HEK293 (cell line): ENCODE data around the gene SLC39A7.

ENCODE experiments used
- BCL11B ChIP-seq: fragments of 450-650 bp; formaldehyde crosslinking; IDR thresholded peaks from 2 replicates; pipeline ENCODE4 v1.5.1; 2016; ENCODE audit warnings: low read depth, missing biosample characterization, missing genetic modification characterization
- FEZF1 ChIP-seq: fragments of 450-650 bp; formaldehyde crosslinking; IDR thresholded peaks from 2 replicates; pipeline ENCODE4 v1.5.1; 2016; ENCODE audit warnings: missing biosample characterization, missing genetic modification characterization
- GFI1B ChIP-seq: fragments of 450-650 bp; formaldehyde crosslinking; IDR thresholded peaks from 2 replicates; pipeline ENCODE4 v1.5.1; 2016; ENCODE audit warnings: missing biosample characterization, missing genetic modification characterization
- GLI2 ChIP-seq: fragments of 450-650 bp; formaldehyde crosslinking; IDR thresholded peaks from 2 replicates; pipeline ENCODE4; 2017; ENCODE audit warnings: missing biosample characterization, missing genetic modification characterization, low read depth, borderline replicate concordance
- GLIS1 ChIP-seq: fragments of 450-650 bp; formaldehyde crosslinking; IDR thresholded peaks from 2 replicates; pipeline ENCODE4 v1.5.1; 2016; ENCODE audit warnings: missing biosample characterization, missing genetic modification characterization
- HIC1 ChIP-seq: fragments of 450-650 bp; formaldehyde crosslinking; IDR thresholded peaks from 2 replicates; pipeline ENCODE4 v1.5.1; 2016; ENCODE audit warnings: missing biosample characterization, missing genetic modification characterization
- KLF1 ChIP-seq: fragments of 450-650 bp; formaldehyde crosslinking; IDR thresholded peaks from 2 replicates; pipeline ENCODE4 v1.5.1; 2016; ENCODE audit warnings: missing biosample characterization, missing genetic modification characterization
- KLF16 ChIP-seq: fragments of 450-650 bp; formaldehyde crosslinking; IDR thresholded peaks from 2 replicates; pipeline ENCODE4 v1.5.1; 2017; ENCODE audit warnings: missing biosample characterization, missing genetic modification characterization
- SP7 ChIP-seq: fragments of 450-650 bp; formaldehyde crosslinking; IDR thresholded peaks from 2 replicates; pipeline ENCODE4 v1.5.1; 2016; ENCODE audit warnings: missing biosample characterization, missing genetic modification characterization
- ZBTB7A ChIP-seq: fragments of 450-650 bp; formaldehyde crosslinking; IDR thresholded peaks from 2 replicates; pipeline ENCODE4 v1.5.1; 2016; ENCODE audit warnings: low read depth, missing biosample characterization, missing genetic modification characterization
- ZFHX2 ChIP-seq: fragments of 450-650 bp; formaldehyde crosslinking; conservative IDR thresholded peaks from 2 replicates; pipeline ENCODE4 v1.5.1; 2016; ENCODE audit warnings: missing biosample characterization, missing genetic modification characterization
- ZNF121 ChIP-seq: fragments of 450-650 bp; formaldehyde crosslinking; IDR thresholded peaks from 2 replicates; pipeline ENCODE4 v1.5.1; 2016; ENCODE audit warnings: missing biosample characterization, missing genetic modification characterization
- ZNF140 ChIP-seq: fragments of 450-650 bp; formaldehyde crosslinking; IDR thresholded peaks from 2 replicates; pipeline ENCODE4 v1.5.1; 2016; ENCODE audit warnings: missing biosample characterization, missing genetic modification characterization
- ZNF16 ChIP-seq: fragments of 450-650 bp; formaldehyde crosslinking; IDR thresholded peaks from 2 replicates; pipeline ENCODE4 v1.5.1; 2016; ENCODE audit warnings: low read depth, missing biosample characterization, missing genetic modification characterization
- ZNF202 ChIP-seq: fragments of 450-650 bp; formaldehyde crosslinking; IDR thresholded peaks from 2 replicates; pipeline ENCODE4 v1.5.1; 2016; ENCODE audit warnings: missing biosample characterization, missing genetic modification characterization, borderline replicate concordance
- ZNF214 ChIP-seq: fragments of 450-650 bp; formaldehyde crosslinking; IDR thresholded peaks from 2 replicates; pipeline ENCODE4 v1.5.1; 2017; ENCODE audit warnings: missing biosample characterization, mild to moderate bottlenecking, missing genetic modification characterization, borderline replicate concordance
- ZNF302 ChIP-seq: fragments of 450-650 bp; formaldehyde crosslinking; IDR thresholded peaks from 2 replicates; pipeline ENCODE4 v1.5.1; 2016; ENCODE audit warnings: missing biosample characterization, missing genetic modification characterization, low read depth
- ZNF324 ChIP-seq: fragments of 450-650 bp; formaldehyde crosslinking; IDR thresholded peaks from 2 replicates; pipeline ENCODE4 v1.5.1; 2016; ENCODE audit warnings: missing biosample characterization, missing genetic modification characterization
- ZNF335 ChIP-seq: fragments of 450-650 bp; formaldehyde crosslinking; conservative IDR thresholded peaks from 2 replicates; pipeline ENCODE4 v1.5.1; 2016; ENCODE audit warnings: missing biosample characterization, missing genetic modification characterization
- ZNF391 ChIP-seq: fragments of 450-650 bp; formaldehyde crosslinking; IDR thresholded peaks from 2 replicates; pipeline ENCODE4 v1.5.1; 2016; ENCODE audit warnings: low read depth, missing biosample characterization, missing genetic modification characterization, borderline replicate concordance
- ZNF404 ChIP-seq: fragments of 450-650 bp; formaldehyde crosslinking; IDR thresholded peaks from 2 replicates; pipeline ENCODE4 v1.5.1; 2017; ENCODE audit warnings: missing biosample characterization, missing genetic modification characterization
- ZNF426 ChIP-seq: fragments of 450-650 bp; formaldehyde crosslinking; IDR thresholded peaks from 2 replicates; pipeline ENCODE4 v1.5.1; 2017; ENCODE audit warnings: missing biosample characterization, missing genetic modification characterization, mild to moderate bottlenecking, inconsistent platforms, moderate library complexity
- ZNF514 ChIP-seq: fragments of 450-650 bp; formaldehyde crosslinking; IDR thresholded peaks from 2 replicates; pipeline ENCODE4 v1.5.1; 2016; ENCODE audit warnings: missing biosample characterization, missing genetic modification characterization
- ZNF549 ChIP-seq: fragments of 450-650 bp; IDR thresholded peaks from 2 replicates; pipeline ENCODE4 v1.5.1; 2018; ENCODE audit warnings: missing biosample characterization, missing genetic modification characterization, mild to moderate bottlenecking, inconsistent platforms, moderate library complexity
- ZNF561 ChIP-seq: fragments of 450-650 bp; IDR thresholded peaks from 2 replicates; pipeline ENCODE4 v1.5.1; 2018; ENCODE audit warnings: missing biosample characterization, missing genetic modification characterization, borderline replicate concordance
- ZNF610 ChIP-seq: fragments of 450-650 bp; formaldehyde crosslinking; IDR thresholded peaks from 2 replicates; pipeline ENCODE4 v1.5.1; 2016; ENCODE audit warnings: missing biosample characterization, missing genetic modification characterization, borderline replicate concordance
- ZNF624 ChIP-seq: fragments of 450-650 bp; formaldehyde crosslinking; IDR thresholded peaks from 2 replicates; pipeline ENCODE4 v1.5.1; 2017; ENCODE audit warnings: missing biosample characterization, missing genetic modification characterization
- ZNF654 ChIP-seq: fragments of 450-650 bp; formaldehyde crosslinking; IDR thresholded peaks from 2 replicates; pipeline ENCODE4 v1.5.1; 2016; ENCODE audit warnings: low read depth, missing biosample characterization, missing genetic modification characterization
- ZNF658 ChIP-seq: fragments of 450-650 bp; formaldehyde crosslinking; IDR thresholded peaks from 2 replicates; pipeline ENCODE4; 2016; ENCODE audit warnings: missing biosample characterization, missing genetic modification characterization
- ZNF707 ChIP-seq: fragments of 450-650 bp; formaldehyde crosslinking; IDR thresholded peaks from 2 replicates; pipeline ENCODE4 v1.5.1; 2016; ENCODE audit warnings: missing biosample characterization, missing genetic modification characterization
- ZNF747 ChIP-seq: fragments of 450-650 bp; formaldehyde crosslinking; IDR thresholded peaks from 2 replicates; pipeline ENCODE4 v1.5.1; 2016; ENCODE audit warnings: missing biosample characterization, missing genetic modification characterization
- ZNF785 ChIP-seq: fragments of 450-650 bp; formaldehyde crosslinking; IDR thresholded peaks from 2 replicates; pipeline ENCODE4 v1.5.1; 2016; ENCODE audit warnings: missing biosample characterization, missing genetic modification characterization
- TF ChIP-seq, protein P1 (sequence below): fragments of 450-650 bp; formaldehyde crosslinking; IDR thresholded peaks from 2 replicates; pipeline ENCODE4 v1.5.1; 2016; ENCODE audit warnings: missing biosample characterization, missing genetic modification characterization
- TF ChIP-seq, protein P2 (sequence below): fragments of 450-650 bp; formaldehyde crosslinking; optimal IDR thresholded peaks from 2 replicates; pipeline ENCODE3; 2016; ENCODE audit warnings: missing biosample characterization, mild to moderate bottlenecking, missing genetic modification characterization
- TF ChIP-seq, protein P3 (sequence below): fragments of 450-650 bp; formaldehyde crosslinking; IDR thresholded peaks from 2 replicates; pipeline ENCODE4 v1.5.1; 2016; ENCODE audit warnings: missing biosample characterization, missing genetic modification characterization

SLC39A7 gene

GRCh38 chr6:33161354-33162331 lies 39.0 kb upstream of the SLC39A7 start (continued):
- no peak for TF ChIP-seq ZNF324 (tag by site-specific recombination)
- TF ChIP-seq ZNF610, result 0 out of 2 replicates have a peak, but pooled peaks have one; percentile 17
- no peak; the same call in 1 of the 2 replicates for TF ChIP-seq KLF1 (tag by site-specific recombination)
- no peak for TF ChIP-seq GLIS1 (tag by site-specific recombination)
- TF ChIP-seq HIC1 (tag by site-specific recombination), result peak; percentile 60; the same call in 1 of the 2 replicates
- TF ChIP-seq ZNF121, result no peak
- TF ChIP-seq ZNF549 (tag by site-specific recombination), result no peak
- TF ChIP-seq ZNF202, result no peak
- TF ChIP-seq ZNF302, result no peak
- TF ChIP-seq ZNF654 (tag by site-specific recombination), result peak; percentile 49
- TF ChIP-seq, protein P1, sequence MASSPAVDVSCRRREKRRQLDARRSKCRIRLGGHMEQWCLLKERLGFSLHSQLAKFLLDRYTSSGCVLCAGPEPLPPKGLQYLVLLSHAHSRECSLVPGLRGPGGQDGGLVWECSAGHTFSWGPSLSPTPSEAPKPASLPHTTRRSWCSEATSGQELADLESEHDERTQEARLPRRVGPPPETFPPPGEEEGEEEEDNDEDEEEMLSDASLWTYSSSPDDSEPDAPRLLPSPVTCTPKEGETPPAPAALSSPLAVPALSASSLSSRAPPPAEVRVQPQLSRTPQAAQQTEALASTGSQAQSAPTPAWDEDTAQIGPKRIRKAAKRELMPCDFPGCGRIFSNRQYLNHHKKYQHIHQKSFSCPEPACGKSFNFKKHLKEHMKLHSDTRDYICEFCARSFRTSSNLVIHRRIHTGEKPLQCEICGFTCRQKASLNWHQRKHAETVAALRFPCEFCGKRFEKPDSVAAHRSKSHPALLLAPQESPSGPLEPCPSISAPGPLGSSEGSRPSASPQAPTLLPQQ (tag by site-specific recombination), result peak; percentile 62; the same call in 1 of the 2 replicates
- no peak for TF ChIP-seq ZNF785
- no peak for TF ChIP-seq ZNF16
- TF ChIP-seq SP7 (tag by site-specific recombination), result peak; percentile 54
- TF ChIP-seq ZBTB7A (tag by site-specific recombination), result no peak
- TF ChIP-seq ZNF426 (tag by site-specific recombination), result no peak
- TF ChIP-seq, protein P2, sequence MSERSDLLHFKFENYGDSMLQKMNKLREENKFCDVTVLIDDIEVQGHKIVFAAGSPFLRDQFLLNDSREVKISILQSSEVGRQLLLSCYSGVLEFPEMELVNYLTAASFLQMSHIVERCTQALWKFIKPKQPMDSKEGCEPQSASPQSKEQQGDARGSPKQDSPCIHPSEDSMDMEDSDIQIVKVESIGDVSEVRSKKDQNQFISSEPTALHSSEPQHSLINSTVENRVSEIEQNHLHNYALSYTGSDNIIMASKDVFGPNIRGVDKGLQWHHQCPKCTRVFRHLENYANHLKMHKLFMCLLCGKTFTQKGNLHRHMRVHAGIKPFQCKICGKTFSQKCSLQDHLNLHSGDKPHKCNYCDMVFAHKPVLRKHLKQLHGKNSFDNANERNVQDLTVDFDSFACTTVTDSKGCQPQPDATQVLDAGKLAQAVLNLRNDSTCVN (tag by site-specific recombination), result peak; percentile 84
- TF ChIP-seq GLI2, result no peak
- TF ChIP-seq, protein P3, sequence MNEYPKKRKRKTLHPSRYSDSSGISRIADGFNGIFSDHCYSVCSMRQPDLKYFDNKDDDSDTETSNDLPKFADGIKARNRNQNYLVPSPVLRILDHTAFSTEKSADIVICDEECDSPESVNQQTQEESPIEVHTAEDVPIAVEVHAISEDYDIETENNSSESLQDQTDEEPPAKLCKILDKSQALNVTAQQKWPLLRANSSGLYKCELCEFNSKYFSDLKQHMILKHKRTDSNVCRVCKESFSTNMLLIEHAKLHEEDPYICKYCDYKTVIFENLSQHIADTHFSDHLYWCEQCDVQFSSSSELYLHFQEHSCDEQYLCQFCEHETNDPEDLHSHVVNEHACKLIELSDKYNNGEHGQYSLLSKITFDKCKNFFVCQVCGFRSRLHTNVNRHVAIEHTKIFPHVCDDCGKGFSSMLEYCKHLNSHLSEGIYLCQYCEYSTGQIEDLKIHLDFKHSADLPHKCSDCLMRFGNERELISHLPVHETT, result no peak
- TF ChIP-seq KLF16 (tag by site-specific recombination), result no peak
- no peak for TF ChIP-seq ZNF624 (tag by site-specific recombination)
- TF ChIP-seq ZNF404 (tag by site-specific recombination), result no peak
- no peak for TF ChIP-seq ZNF140
- TF ChIP-seq ZNF514 (tag by site-specific recombination), result no peak
- 0 out of 2 replicates have a peak, but pooled peaks have one; percentile 49 for TF ChIP-seq ZNF391 (tag by site-specific recombination)
- TF ChIP-seq ZNF561 (tag by site-specific recombination), result peak; percentile 84; the same call in 1 of the 2 replicates
- TF ChIP-seq ZNF747, result no peak
- no peak for TF ChIP-seq ZNF658 (tag by site-specific recombination)
- peak; percentile 94 for TF ChIP-seq ZNF335 (tag by site-specific recombination)
- TF ChIP-seq ZFHX2 (tag by site-specific recombination), result peak; percentile 87
- TF ChIP-seq ZNF214 (tag by site-specific recombination), result no peak
- TF ChIP-seq BCL11B, result no peak
- no peak for TF ChIP-seq ZNF707 (tag by site-specific recombination)
- no peak for TF ChIP-seq GFI1B
- TF ChIP-seq FEZF1 (tag by site-specific recombination), result no peak
